ENCODE results near the gene DOK3. TPM values are rescaled to one million over a fixed set of nuclear protein-coding genes. Genes with fewer than 3 reads are reported as not detected.

DOK3 gene, protein sequence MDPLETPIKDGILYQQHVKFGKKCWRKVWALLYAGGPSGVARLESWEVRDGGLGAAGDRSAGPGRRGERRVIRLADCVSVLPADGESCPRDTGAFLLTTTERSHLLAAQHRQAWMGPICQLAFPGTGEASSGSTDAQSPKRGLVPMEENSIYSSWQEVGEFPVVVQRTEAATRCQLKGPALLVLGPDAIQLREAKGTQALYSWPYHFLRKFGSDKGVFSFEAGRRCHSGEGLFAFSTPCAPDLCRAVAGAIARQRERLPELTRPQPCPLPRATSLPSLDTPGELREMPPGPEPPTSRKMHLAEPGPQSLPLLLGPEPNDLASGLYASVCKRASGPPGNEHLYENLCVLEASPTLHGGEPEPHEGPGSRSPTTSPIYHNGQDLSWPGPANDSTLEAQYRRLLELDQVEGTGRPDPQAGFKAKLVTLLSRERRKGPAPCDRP
- total RNA-seq: 1 to 10 TPM; 1.6 to 7.2 (median 6.6) TPM

GRCh38 chr5:177509381-177509951 lies at the start of gene DOK3:
Gene DOK3 (minus strand): TSS chr5:177509826. CDS start chr5:177509540, 286 bp downstream.
- peak within 1 kb of the TSS in 1 of 2 donors; percentile 19 for H3K27ac ChIP-seq
- TF ChIP-seq CTCF (IDR thresholded peaks at IDR 0.05): no peak
- TF ChIP-seq POLR2AphosphoS5 (IDR thresholded peaks at IDR 0.05): no peak
- TF ChIP-seq POLR2A (IDR thresholded peaks at IDR 0.05): no peak
- H3K4me3 ChIP-seq: peak within 1 kb of the TSS; percentile 30 to 44 (median 40)
- no peak for DNase-seq (ENCODE audit: low spot score in 2 of 2)
- intact Hi-C loops (cut with DNase I; ENCODE audit: low total_unique reads): no loop called here
- H3K9me3 ChIP-seq: no peaks in the 10 kb centered on the region
- H3K4me1 ChIP-seq: no peaks in the 10 kb centered on the region
- H3K36me3 ChIP-seq: peaks cover 20% of the 10 kb centered on the region
- H3K27me3 ChIP-seq: no peaks in the 10 kb centered on the region

DNA sequence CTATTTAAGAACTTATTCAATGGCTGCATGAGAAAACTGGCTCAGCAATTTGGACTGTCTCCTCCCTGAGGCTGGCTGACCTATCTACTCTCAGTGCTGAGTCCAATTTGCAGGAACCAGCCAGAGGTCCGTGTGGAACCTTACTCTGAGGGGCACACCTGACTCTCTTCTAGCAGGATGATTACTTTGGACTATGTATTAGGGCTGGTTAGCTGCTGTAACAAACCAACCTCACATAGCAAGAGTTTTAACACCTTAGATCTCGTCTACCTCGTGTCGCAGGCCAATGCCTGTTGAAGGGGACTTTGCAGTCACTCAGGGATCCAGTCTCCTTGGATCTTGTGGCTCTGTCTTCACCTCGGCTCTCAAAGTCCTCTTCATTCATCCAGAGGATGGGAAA lies 48.2 kb upstream of the DOK3 start:
- Histone ChIP-seq H3K27me3 (no peaks in the 10 kb centered on the region), H3K9me3 (peaks cover 0 to 8% of the 10 kb centered on the region in 2 donors), H3K27ac (no peak overlapping the region), H3K36me3 (no peaks in the 10 kb centered on the region), H3K4me1 (no peaks in the 10 kb centered on the region), H3K4me3 (no peak overlapping the region)
- TF ChIP-seq POLR2AphosphoS5 (IDR thresholded peaks at IDR 0.05) (no peak), CTCF (IDR thresholded peaks at IDR 0.05) (no peak), POLR2A (IDR thresholded peaks at IDR 0.05) (no peak)
- no peak for DNase-seq (ENCODE audit: low spot score in 2 of 2)
- intact Hi-C loops (cut with DNase I; ENCODE audit: low total_unique reads): no loop called here

DNA sequence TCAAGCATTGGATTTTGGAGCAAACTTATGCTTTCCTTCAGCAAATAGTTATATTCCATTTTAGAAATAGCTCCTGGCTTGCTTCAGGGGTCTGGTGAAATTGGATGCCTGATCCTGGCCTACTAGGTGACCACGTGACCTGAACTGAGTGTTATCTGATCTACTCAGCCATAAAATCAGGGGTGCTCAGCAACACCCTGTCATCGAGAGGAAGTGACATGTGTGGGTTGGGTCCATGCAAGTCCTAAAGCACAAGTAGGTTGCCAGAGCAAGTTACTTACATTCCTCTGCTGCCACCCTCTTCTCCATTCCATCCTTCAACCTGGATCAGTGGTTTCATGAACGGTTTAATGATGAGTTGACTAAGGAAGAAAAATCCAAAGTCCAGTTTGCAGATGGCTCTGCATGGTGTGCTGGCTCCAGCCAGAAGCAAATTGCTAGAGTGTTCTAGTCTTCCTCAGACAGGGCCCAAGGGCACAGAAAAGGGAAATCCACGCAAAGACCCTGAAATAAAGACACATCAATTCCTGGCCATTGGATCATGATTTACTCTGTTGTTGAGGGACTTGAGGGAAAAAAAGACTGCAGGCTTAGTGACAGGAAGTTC lies 47.5 kb upstream of the DOK3 start:
- Histone ChIP-seq H3K27ac (no peak overlapping the region), H3K36me3 (no peaks in the 10 kb centered on the region), H3K27me3 (no peaks in the 10 kb centered on the region), H3K4me1 (no peaks in the 10 kb centered on the region), H3K4me3 (no peak overlapping the region), H3K9me3 (peaks cover 0 to 8% of the 10 kb centered on the region in 2 donors)
- no peak for TF ChIP-seq CTCF (IDR thresholded peaks at IDR 0.05)
- no peak for TF ChIP-seq POLR2AphosphoS5 (IDR thresholded peaks at IDR 0.05)
- no peak for TF ChIP-seq POLR2A (IDR thresholded peaks at IDR 0.05)
- no peak for DNase-seq (ENCODE audit: low spot score in 2 of 2)
- intact Hi-C loops (cut with DNase I; ENCODE audit: low total_unique reads): no loop called here

DNA sequence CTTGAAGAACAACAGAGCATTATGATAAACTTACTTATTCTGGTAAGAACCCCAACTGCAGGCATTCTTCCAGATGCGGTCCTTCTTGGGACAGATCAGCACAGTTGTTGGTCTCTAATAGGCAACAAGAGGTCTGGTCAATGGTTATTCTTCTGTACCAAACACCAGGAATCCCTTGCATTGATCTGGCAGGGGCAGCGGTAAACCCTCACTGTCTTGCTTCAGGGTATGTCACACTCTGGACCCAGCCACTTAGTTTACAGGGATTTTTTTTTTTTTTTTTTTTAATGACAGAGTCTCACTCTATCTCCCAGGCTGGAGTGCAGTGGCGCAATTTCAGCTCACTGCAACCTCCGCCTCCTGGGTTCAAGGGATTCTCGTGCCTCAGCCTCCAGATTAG lies 46.0 kb upstream of the DOK3 start:
- DNase-seq (ENCODE audit: low spot score in 2 of 2): no peak
- H3K36me3 ChIP-seq: no peaks in the 10 kb centered on the region
- H3K27ac ChIP-seq: no peak overlapping the region
- intact Hi-C loops (cut with DNase I; ENCODE audit: low total_unique reads): no loop called here
- no peaks in the 10 kb centered on the region for H3K27me3 ChIP-seq
- H3K9me3 ChIP-seq: no peaks in the 10 kb centered on the region
- H3K4me1 ChIP-seq: no peaks in the 10 kb centered on the region
- TF ChIP-seq POLR2AphosphoS5 (IDR thresholded peaks at IDR 0.05): no peak
- no peak for TF ChIP-seq POLR2A (IDR thresholded peaks at IDR 0.05)
- no peak for TF ChIP-seq CTCF (IDR thresholded peaks at IDR 0.05)
- no peak overlapping the region for H3K4me3 ChIP-seq

DNA sequence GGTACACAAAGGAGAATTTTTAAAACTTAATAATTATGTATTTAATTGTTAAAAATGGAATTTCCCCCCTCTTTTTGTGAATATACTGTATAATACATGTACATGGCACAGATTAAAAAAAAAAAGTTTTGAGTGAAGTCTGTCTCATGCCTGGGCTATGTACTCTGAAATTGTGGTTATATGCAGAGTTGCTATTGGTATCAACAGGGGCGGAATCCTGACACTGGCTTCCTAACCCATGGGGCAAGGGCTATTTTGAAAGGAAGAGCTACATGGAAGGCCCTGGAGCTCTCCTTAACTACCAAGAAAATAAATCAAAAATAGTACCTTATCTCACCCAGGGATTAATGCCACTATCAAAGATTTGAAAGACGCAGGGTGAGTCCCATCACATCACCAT lies 45.6 kb upstream of the DOK3 start:
- DNase-seq (ENCODE audit: low spot score in 2 of 2): no peak
- intact Hi-C loops (cut with DNase I; ENCODE audit: low total_unique reads): no loop called here
- H3K9me3 ChIP-seq: no peaks in the 10 kb centered on the region
- TF ChIP-seq POLR2AphosphoS5 (IDR thresholded peaks at IDR 0.05): no peak
- no peak for TF ChIP-seq CTCF (IDR thresholded peaks at IDR 0.05)
- no peak for TF ChIP-seq POLR2A (IDR thresholded peaks at IDR 0.05)
- no peaks in the 10 kb centered on the region for H3K4me1 ChIP-seq
- no peak overlapping the region for H3K27ac ChIP-seq
- H3K27me3 ChIP-seq: no peaks in the 10 kb centered on the region
- no peaks in the 10 kb centered on the region for H3K36me3 ChIP-seq
- peak overlapping the region in 2 of 3 donors; percentile 90 for H3K4me3 ChIP-seq
